Ishikawa (cell line): ENCODE results near the gene OR10H5.

ENCODE experiments used
- CEBPB ChIP-seq: IDR thresholded peaks from 2 replicates; pipeline ENCODE4 v1.6.1; 2012
- EGR1 ChIP-seq: IDR thresholded peaks from 2 replicates; pipeline ENCODE4 v1.6.1; 2012
- RAD21 ChIP-seq: IDR thresholded peaks from 2 replicates; pipeline ENCODE4 v1.6.1; 2012; ENCODE audit warnings: low read depth
- TF ChIP-seq, protein P1 (sequence below): IDR thresholded peaks from 2 replicates; pipeline ENCODE4 v1.6.1; 2012

DNA sequence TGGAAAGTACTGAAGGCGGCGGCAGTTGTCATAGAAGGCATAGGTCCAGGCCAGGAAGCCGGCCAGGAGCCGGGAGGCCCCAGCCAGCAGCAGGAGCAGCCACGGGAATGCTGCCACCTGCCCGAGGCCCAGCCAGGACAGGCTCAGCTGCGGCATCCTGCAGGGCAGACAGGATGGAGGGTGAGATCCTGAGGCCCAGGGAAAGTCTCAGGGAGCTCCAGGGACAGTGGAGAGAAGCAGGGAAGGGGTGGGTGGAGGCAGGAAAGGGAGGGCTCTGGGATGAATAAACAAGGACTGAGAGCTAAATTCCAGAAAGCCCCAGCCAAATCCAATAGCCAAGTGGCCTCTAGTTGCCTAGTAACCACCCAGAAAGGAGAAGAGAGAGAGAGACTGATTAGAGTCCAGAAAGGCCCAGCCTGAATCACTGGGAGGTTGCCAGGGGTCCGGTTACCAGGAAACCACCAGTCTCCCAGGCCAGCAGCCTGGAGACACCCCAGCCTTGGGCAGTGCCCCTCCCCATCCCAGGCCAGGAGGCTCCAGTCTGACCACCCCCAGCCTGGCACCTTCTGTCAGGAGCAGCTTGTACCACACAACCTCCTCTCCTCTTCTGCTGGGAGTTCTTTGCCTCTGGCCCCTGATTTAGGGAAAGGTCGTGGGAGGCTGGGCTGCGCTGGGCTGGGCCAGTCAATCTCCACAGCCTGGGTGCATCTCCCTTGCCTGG, 7.5 kb upstream of the OR10H5 start:
- TF ChIP-seq EGR1 (no peak), CEBPB (no peak), RAD21 (no peak)
- TF ChIP-seq, protein P1, sequence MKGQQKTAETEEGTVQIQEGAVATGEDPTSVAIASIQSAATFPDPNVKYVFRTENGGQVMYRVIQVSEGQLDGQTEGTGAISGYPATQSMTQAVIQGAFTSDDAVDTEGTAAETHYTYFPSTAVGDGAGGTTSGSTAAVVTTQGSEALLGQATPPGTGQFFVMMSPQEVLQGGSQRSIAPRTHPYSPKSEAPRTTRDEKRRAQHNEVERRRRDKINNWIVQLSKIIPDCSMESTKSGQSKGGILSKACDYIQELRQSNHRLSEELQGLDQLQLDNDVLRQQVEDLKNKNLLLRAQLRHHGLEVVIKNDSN: no peak
